Measurements from ENCODE around the gene CDK5RAP2.

DNA sequence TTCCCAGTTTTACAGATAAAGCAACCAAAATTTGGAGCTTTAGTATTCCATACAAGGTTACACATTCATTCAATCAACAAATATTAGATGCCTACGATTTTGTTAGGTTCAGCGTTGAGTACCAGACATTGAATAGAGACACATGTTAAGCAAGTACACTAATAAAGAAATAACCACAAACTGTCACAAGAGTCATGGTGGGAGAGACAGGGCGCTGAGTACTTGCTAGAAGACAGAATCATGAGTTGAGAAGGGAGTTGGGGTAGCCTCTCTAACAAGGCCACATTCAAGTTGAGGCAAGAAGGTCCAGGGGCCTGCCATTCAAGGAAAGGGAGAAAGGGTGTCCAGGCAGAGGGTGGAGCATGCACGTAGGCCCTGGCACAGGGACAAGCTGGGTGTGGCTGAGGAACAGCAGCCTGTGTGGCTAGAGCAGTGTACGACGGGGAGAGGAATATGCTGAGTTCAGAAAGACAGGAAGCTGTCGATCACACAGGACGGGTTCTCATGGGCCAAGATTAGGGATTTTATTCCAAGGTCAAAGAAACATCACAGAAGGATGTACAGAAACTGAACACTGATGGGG lies 17.0 kb downstream of the CDK5RAP2 start:
- no peak for TF ChIP-seq CTCF (IDR thresholded peaks at IDR 0.05 in 4 of 5, conservative IDR thresholded peaks at IDR 0.05 in 1 of 5)
- TF ChIP-seq POLR2A (IDR thresholded peaks at IDR 0.05), result no peak
